Measurements from ENCODE around the gene SMG5.

DNA sequence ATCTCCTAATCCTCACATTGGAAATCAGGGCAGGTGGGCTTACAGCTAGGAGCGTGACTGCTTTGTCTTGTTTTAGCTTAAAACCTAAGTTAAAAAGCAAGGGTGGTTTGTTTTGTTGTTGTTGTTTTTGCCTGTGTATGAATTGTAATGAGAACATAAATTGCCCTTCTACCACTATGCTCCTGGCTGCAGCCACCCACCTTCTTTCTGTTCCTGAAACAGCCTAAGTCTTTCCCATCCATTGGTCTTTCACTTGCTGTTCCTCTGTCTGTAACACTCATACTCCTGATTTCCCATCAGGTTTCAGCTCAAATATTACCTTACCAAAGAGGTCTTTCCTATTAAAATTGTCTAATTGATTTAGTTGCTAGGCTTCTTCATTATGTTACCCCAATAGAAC lies 896 bp upstream of the SMG5 start:
- TF ChIP-seq, protein P1, sequence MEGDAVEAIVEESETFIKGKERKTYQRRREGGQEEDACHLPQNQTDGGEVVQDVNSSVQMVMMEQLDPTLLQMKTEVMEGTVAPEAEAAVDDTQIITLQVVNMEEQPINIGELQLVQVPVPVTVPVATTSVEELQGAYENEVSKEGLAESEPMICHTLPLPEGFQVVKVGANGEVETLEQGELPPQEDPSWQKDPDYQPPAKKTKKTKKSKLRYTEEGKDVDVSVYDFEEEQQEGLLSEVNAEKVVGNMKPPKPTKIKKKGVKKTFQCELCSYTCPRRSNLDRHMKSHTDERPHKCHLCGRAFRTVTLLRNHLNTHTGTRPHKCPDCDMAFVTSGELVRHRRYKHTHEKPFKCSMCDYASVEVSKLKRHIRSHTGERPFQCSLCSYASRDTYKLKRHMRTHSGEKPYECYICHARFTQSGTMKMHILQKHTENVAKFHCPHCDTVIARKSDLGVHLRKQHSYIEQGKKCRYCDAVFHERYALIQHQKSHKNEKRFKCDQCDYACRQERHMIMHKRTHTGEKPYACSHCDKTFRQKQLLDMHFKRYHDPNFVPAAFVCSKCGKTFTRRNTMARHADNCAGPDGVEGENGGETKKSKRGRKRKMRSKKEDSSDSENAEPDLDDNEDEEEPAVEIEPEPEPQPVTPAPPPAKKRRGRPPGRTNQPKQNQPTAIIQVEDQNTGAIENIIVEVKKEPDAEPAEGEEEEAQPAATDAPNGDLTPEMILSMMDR (conservative IDR thresholded peaks at IDR 0.05 in 1 of 2, IDR thresholded peaks at IDR 0.05 in 1 of 2; ENCODE audit: extremely low read depth in 1 of 2, insufficient read depth in 1 of 2, low read depth in 1 of 2, low read length in 2 of 2), result no peak
- no peak for TF ChIP-seq EZH2 (IDR thresholded peaks at IDR 0.05; ENCODE audit: borderline replicate concordance, low read length)

All from mammary epithelial cell (primary cell).